ENCODE results near the gene DTNB.

- TF ChIP-seq, protein P1, sequence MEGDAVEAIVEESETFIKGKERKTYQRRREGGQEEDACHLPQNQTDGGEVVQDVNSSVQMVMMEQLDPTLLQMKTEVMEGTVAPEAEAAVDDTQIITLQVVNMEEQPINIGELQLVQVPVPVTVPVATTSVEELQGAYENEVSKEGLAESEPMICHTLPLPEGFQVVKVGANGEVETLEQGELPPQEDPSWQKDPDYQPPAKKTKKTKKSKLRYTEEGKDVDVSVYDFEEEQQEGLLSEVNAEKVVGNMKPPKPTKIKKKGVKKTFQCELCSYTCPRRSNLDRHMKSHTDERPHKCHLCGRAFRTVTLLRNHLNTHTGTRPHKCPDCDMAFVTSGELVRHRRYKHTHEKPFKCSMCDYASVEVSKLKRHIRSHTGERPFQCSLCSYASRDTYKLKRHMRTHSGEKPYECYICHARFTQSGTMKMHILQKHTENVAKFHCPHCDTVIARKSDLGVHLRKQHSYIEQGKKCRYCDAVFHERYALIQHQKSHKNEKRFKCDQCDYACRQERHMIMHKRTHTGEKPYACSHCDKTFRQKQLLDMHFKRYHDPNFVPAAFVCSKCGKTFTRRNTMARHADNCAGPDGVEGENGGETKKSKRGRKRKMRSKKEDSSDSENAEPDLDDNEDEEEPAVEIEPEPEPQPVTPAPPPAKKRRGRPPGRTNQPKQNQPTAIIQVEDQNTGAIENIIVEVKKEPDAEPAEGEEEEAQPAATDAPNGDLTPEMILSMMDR (IDR thresholded peaks at IDR 0.05) = no peak
- TF ChIP-seq POLR2A (IDR thresholded peaks at IDR 0.05) = peak in 1 of 2 donors; percentile 53
These were observed at the start of gene DTNB for GRCh38 chr2:25673300-25674076.

Data from vagina (tissue), 2 donors.